Measurements from ENCODE around the gene RAB11FIP3. TPM values are rescaled to one million over a fixed set of nuclear protein-coding genes. Genes with fewer than 3 reads are reported as not detected.

The RAB11FIP3 gene
- total RNA-seq, 1 experiment from 2014 or later: 12.8 TPM

GRCh38 chr16:380762-381011 lies 44.8 kb upstream of the RAB11FIP3 start (continued):
- TF ChIP-seq ZBTB33 (IDR thresholded peaks at IDR 0.05; ENCODE audit: extremely low read depth, insufficient replicate concordance, low read length): no peak
- no peak for TF ChIP-seq REST (IDR thresholded peaks at IDR 0.05; ENCODE audit: low read depth)
- no peak for TF ChIP-seq ATF3 (IDR thresholded peaks at IDR 0.05)
- no peak for TF ChIP-seq EZH2phosphoT487 (IDR thresholded peaks at IDR 0.05; ENCODE audit: borderline replicate concordance)

- Histone ChIP-seq H3K9me2 (ENCODE audit: insufficient read depth) (no peaks in the 10 kb centered on the region), H3K4me3 (replicated peaks in 1 of 2; ENCODE audit: low read depth in 1 of 2, low read length in 2 of 2) (peak overlapping the region; percentile 55 to 65), H3K27ac (ENCODE audit: low read depth, low read length) (peak overlapping the region; percentile 70), H3K9ac (ENCODE audit: low read length) (peak overlapping the region; percentile 70), H3K36me3 (ENCODE audit: control insufficient read depth in 1 of 2, insufficient read depth in 2 of 2, low read length in 2 of 2) (no peaks in the 10 kb centered on the region), H2AFZ (ENCODE audit: low read depth, low read length, poor library complexity, severe bottlenecking) (no peak overlapping the region), H3K9me3 (ENCODE audit: control insufficient read depth in 1 of 2, insufficient read depth in 1 of 2, low read depth in 1 of 2, low read length in 2 of 2) (no peaks in the 10 kb centered on the region), H3K4me2 (ENCODE audit: low read length) (peak overlapping the region; percentile 72), H3K79me2 (ENCODE audit: insufficient read depth, low read length) (peaks cover 7% of the 10 kb centered on the region; the same call in 1 of the 2 replicates), H4K20me1 (ENCODE audit: insufficient read depth) (no peaks in the 10 kb centered on the region), H3K4me1 (ENCODE audit: control insufficient read depth in 1 of 2, insufficient read depth in 2 of 2, low read length in 2 of 2) (peaks cover 6 to 18% of the 10 kb centered on the region in 2 experiments; a peak in 3 of 4 replicates), H3K27me3 (ENCODE audit: insufficient read depth, low read length) (no peaks in the 10 kb centered on the region)
- ATAC-seq: peak; percentile 44
- POLR2A ChIA-PET: interaction anchor here (1.4 kb wide), 1 partner anchor 11 kb away, joined by 5 read pairs; the partner anchor contains the start of gene MRPL28
- DNase-seq (ENCODE audit: low read depth, low spot score): no peak
- no TSS peak for BruUV-seq (replicated peaks)
- intact Hi-C loops (cut with micrococcal nuclease): no loop called here
- RAD21 ChIA-PET (ENCODE audit: low non-redundant PET in 1 of 2, low total read pairs in 2 of 2, uncharacterized antibody in 2 of 2, unreplicated experiment in 2 of 2): no interaction called here
- CTCF ChIA-PET: no interaction called here
- TF ChIP-seq EGR1 (IDR thresholded peaks at IDR 0.05; ENCODE audit: low read depth) (no peak), ELF1 (IDR thresholded peaks at IDR 0.05; ENCODE audit: borderline replicate concordance, low read depth) (no peak), CEBPB (IDR thresholded peaks at IDR 0.05; ENCODE audit: low read depth) (no peak), ZNF274 (IDR thresholded peaks at IDR 0.05; ENCODE audit: low read depth, low read length) (no peak), ZBTB33 (IDR thresholded peaks at IDR 0.05; ENCODE audit: extremely low read depth, insufficient replicate concordance, low read length) (no peak), FOSL1 (IDR thresholded peaks at IDR 0.05; ENCODE audit: low read depth) (no peak), REST (IDR thresholded peaks at IDR 0.05; ENCODE audit: low read depth) (no peak), ATF3 (IDR thresholded peaks at IDR 0.05) (no peak), ZFX (IDR thresholded peaks at IDR 0.05) (no peak)
Observed at GRCh38 chr16:381012-381788, 44.2 kb upstream of the RAB11FIP3 start.
